ENCODE measurements around the gene ZNF277. TPM values are rescaled to one million over a fixed set of nuclear protein-coding genes. Genes with fewer than 3 reads are reported as not detected.

Gene ZNF277
- total RNA-seq, 4 donors from 2014 or later: 19.5 to 27.1 (median 25.7) TPM

GRCh38 chr7:112182749-112183148 lies 23.7 kb upstream of the ZNF277 start:
- intact Hi-C loops (cut with DNase I): no loop called here
- no peaks in the 10 kb centered on the region for H3K27me3 ChIP-seq
- no peak for DNase-seq (ENCODE audit: extremely low spot score)
- peaks cover 10 to 32% (median 13%) of the 10 kb centered on the region in 4 donors for H3K4me1 ChIP-seq
- TF ChIP-seq POLR2AphosphoS5 (IDR thresholded peaks at IDR 0.05): no peak
- TF ChIP-seq POLR2A (IDR thresholded peaks at IDR 0.05; ENCODE audit: low read depth): no peak
- TF ChIP-seq CTCF (IDR thresholded peaks at IDR 0.05): no peak
- no peak for TF ChIP-seq EP300 (IDR thresholded peaks at IDR 0.05)
- no peak overlapping the region for H3K4me3 ChIP-seq
- 84% methylated on average over 5 of the region's 5 CpGs for WGBS
- no peak overlapping the region for H3K27ac ChIP-seq (replicated peaks in 1 of 4)
- H3K36me3 ChIP-seq: no peaks in the 10 kb centered on the region
- no peaks in the 10 kb centered on the region for H3K9me3 ChIP-seq

GRCh38 chr7:112183266-112183665 lies 23.2 kb upstream of the ZNF277 start:
- H3K36me3 ChIP-seq: no peaks in the 10 kb centered on the region
- 85% methylated on average over 1 of the region's 1 CpG for WGBS
- TF ChIP-seq CTCF (IDR thresholded peaks at IDR 0.05) (no peak), EP300 (IDR thresholded peaks at IDR 0.05) (no peak), POLR2A (IDR thresholded peaks at IDR 0.05; ENCODE audit: low read depth) (no peak), POLR2AphosphoS5 (IDR thresholded peaks at IDR 0.05) (no peak)
- no peak overlapping the region for H3K4me3 ChIP-seq
- no peaks in the 10 kb centered on the region for H3K9me3 ChIP-seq
- DNase-seq (ENCODE audit: extremely low spot score): no peak
- peaks cover 10 to 32% (median 13%) of the 10 kb centered on the region in 4 donors for H3K4me1 ChIP-seq
- no peak overlapping the region for H3K27ac ChIP-seq (replicated peaks in 1 of 4)
- intact Hi-C loops (cut with DNase I): no loop called here
- no peaks in the 10 kb centered on the region for H3K27me3 ChIP-seq

- no peak overlapping the region for H3K27ac ChIP-seq (replicated peaks in 1 of 4)
- intact Hi-C loops (cut with DNase I): no loop called here
- no peaks in the 10 kb centered on the region for H3K9me3 ChIP-seq
- H3K36me3 ChIP-seq: no peaks in the 10 kb centered on the region
- 95% methylated on average over 2 of the region's 2 CpGs for WGBS
- TF ChIP-seq POLR2A (IDR thresholded peaks at IDR 0.05; ENCODE audit: low read depth) (no peak), POLR2AphosphoS5 (IDR thresholded peaks at IDR 0.05) (no peak), EP300 (IDR thresholded peaks at IDR 0.05) (no peak), CTCF (IDR thresholded peaks at IDR 0.05) (no peak)
- H3K4me3 ChIP-seq: no peak overlapping the region
- DNase-seq (ENCODE audit: extremely low spot score): no peak
- no peaks in the 10 kb centered on the region for H3K27me3 ChIP-seq
- peaks cover 10 to 32% (median 13%) of the 10 kb centered on the region in 4 donors for H3K4me1 ChIP-seq
Observed at GRCh38 chr7:112184455-112184854, 22.0 kb upstream of the ZNF277 start.

GRCh38 chr7:112185005-112185834 lies 21.3 kb upstream of the ZNF277 start:
- Histone ChIP-seq H3K36me3 (no peaks in the 10 kb centered on the region), H3K4me1 (peaks cover 10 to 32% (median 13%) of the 10 kb centered on the region in 4 donors), H3K9me3 (no peaks in the 10 kb centered on the region), H3K27ac (replicated peaks in 1 of 4) (no peak overlapping the region), H3K4me3 (no peak overlapping the region), H3K27me3 (no peaks in the 10 kb centered on the region)
- intact Hi-C loops (cut with DNase I): no loop called here
- DNase-seq (ENCODE audit: extremely low spot score): no peak
- TF ChIP-seq EP300 (IDR thresholded peaks at IDR 0.05): no peak
- TF ChIP-seq POLR2A (IDR thresholded peaks at IDR 0.05; ENCODE audit: low read depth): no peak
- 77% methylated on average over 4 of the region's 4 CpGs for WGBS

- no peak for DNase-seq (ENCODE audit: extremely low spot score)
- no peaks in the 10 kb centered on the region for H3K9me3 ChIP-seq
- intact Hi-C loops (cut with DNase I): no loop called here
- no peaks in the 10 kb centered on the region for H3K36me3 ChIP-seq
- no peak overlapping the region for H3K4me3 ChIP-seq
- no peak overlapping the region for H3K27ac ChIP-seq (replicated peaks in 1 of 4)
- TF ChIP-seq POLR2AphosphoS5 (IDR thresholded peaks at IDR 0.05) (no peak), POLR2A (IDR thresholded peaks at IDR 0.05; ENCODE audit: low read depth) (no peak), CTCF (IDR thresholded peaks at IDR 0.05) (no peak), EP300 (IDR thresholded peaks at IDR 0.05) (no peak)
- 86% methylated on average over 1 of the region's 1 CpG for WGBS
- no peaks in the 10 kb centered on the region for H3K27me3 ChIP-seq
- peaks cover 10 to 32% (median 13%) of the 10 kb centered on the region in 4 donors for H3K4me1 ChIP-seq
Observed at GRCh38 chr7:112186300-112186699, 20.2 kb upstream of the ZNF277 start.

Data from esophagus muscularis mucosa (tissue), 4 donors.